Skeletal muscle tissue (tissue), 4 donors: ENCODE measurements around the gene ILDR1. TPM values are rescaled to one million over a fixed set of nuclear protein-coding genes. Genes with fewer than 3 reads are reported as not detected.

Experiments used
- H3K27ac ChIP-seq: one replicate; pipeline ENCODE4 v1.7.0; 2013; ENCODE audit warnings: mild to moderate bottlenecking, low read depth, low read length, inconsistent platforms
- H3K27me3 ChIP-seq, 3 donors: one replicate each; pipeline ENCODE4 v1.7.0; 2013; ENCODE audit warnings: low read length in 3 of 3; ENCODE audit not compliant: control insufficient read depth in 3 of 3, insufficient read depth in 3 of 3
- H3K36me3 ChIP-seq, 3 donors: one replicate each; pipeline ENCODE4 v1.7.0; 2013; ENCODE audit warnings: low read length in 3 of 3; ENCODE audit not compliant: control insufficient read depth in 3 of 3, insufficient read depth in 3 of 3
- H3K4me1 ChIP-seq, 3 donors: one replicate each; pipeline ENCODE4 v1.7.0; 2013; ENCODE audit warnings: low read length in 3 of 3, mild to moderate bottlenecking in 3 of 3; ENCODE audit not compliant: control insufficient read depth in 3 of 3, insufficient read depth in 3 of 3
- H3K4me3 ChIP-seq, 3 donors: one replicate each; pipeline ENCODE4 v1.7.0; 2013; ENCODE audit warnings: low read length in 3 of 3
- H3K9ac ChIP-seq, 3 donors: one replicate each; pipeline ENCODE4 v1.7.0; 2013; ENCODE audit warnings: low read length in 3 of 3, mild to moderate bottlenecking in 3 of 3, moderate library complexity in 2 of 3, low read depth in 1 of 3
- H3K9me3 ChIP-seq, 3 donors: one replicate each; pipeline ENCODE4 v1.7.0; 2013; ENCODE audit warnings: low read length in 3 of 3; ENCODE audit not compliant: control insufficient read depth in 3 of 3
- total RNA-seq: library from RNA; depleted of rRNA; stranded (reverse); fragments of >200 nt; gene quantifications from one replicate; pipeline ENCODE4 v1.2.3, GENCODE V29; 2014
- donor health status: Osteomylitis.

ILDR1 gene
- total RNA-seq, 1 donor from 2014 or later = not detected

GRCh38 chr3:121997372-121997771 is 24.7 kb downstream of the ILDR1 start:
- H3K4me1 ChIP-seq = no peaks in the 10 kb centered on the region
- H3K9ac ChIP-seq = no peak overlapping the region
- H3K36me3 ChIP-seq = no peaks in the 10 kb centered on the region
- no peaks in the 10 kb centered on the region for H3K9me3 ChIP-seq
- H3K27me3 ChIP-seq = no peaks in the 10 kb centered on the region
- no peak overlapping the region for H3K4me3 ChIP-seq
- H3K27ac ChIP-seq = peak overlapping the region; percentile 51

- Histone ChIP-seq H3K36me3 (no peaks in the 10 kb centered on the region), H3K27me3 (no peaks in the 10 kb centered on the region), H3K9ac (no peak overlapping the region), H3K9me3 (no peaks in the 10 kb centered on the region), H3K4me3 (no peak overlapping the region), H3K4me1 (no peaks in the 10 kb centered on the region), H3K27ac (no peak overlapping the region)
Observed at GRCh38 chr3:121996441-121996840, 25.6 kb downstream of the ILDR1 start.

GRCh38 chr3:121995161-121996137 is 26.6 kb downstream of the ILDR1 start:
- Histone ChIP-seq H3K4me1 (no peaks in the 10 kb centered on the region), H3K27ac (peak overlapping the region; percentile 43), H3K9ac (no peak overlapping the region)

GRCh38 chr3:121994551-121994950 is 27.5 kb downstream of the ILDR1 start:
- H3K4me3 ChIP-seq = no peak overlapping the region
- no peaks in the 10 kb centered on the region for H3K4me1 ChIP-seq
- peak overlapping the region; percentile 43 for H3K27ac ChIP-seq
- no peaks in the 10 kb centered on the region for H3K9me3 ChIP-seq
- no peaks in the 10 kb centered on the region for H3K27me3 ChIP-seq
- H3K9ac ChIP-seq = no peak overlapping the region
- H3K36me3 ChIP-seq = no peaks in the 10 kb centered on the region

More at GRCh38 chr3:121995161-121996137, 26.6 kb downstream of the ILDR1 start:
- Histone ChIP-seq H3K4me3 (no peak overlapping the region), H3K9me3 (no peaks in the 10 kb centered on the region), H3K36me3 (no peaks in the 10 kb centered on the region), H3K27me3 (no peaks in the 10 kb centered on the region)

- Histone ChIP-seq H3K4me1 (no peaks in the 10 kb centered on the region), H3K27me3 (no peaks in the 10 kb centered on the region), H3K9me3 (no peaks in the 10 kb centered on the region), H3K36me3 (no peaks in the 10 kb centered on the region), H3K27ac (no peak overlapping the region), H3K4me3 (no peak overlapping the region), H3K9ac (no peak overlapping the region)
Observed at GRCh38 chr3:121992601-121993560, 29.2 kb downstream of the ILDR1 start.

- Histone ChIP-seq H3K27me3 (no peaks in the 10 kb centered on the region), H3K9me3 (no peaks in the 10 kb centered on the region)
Observed at GRCh38 chr3:121989943-121990342, 32.1 kb downstream of the ILDR1 start.

GRCh38 chr3:121988146-121988545 is 33.9 kb downstream of the ILDR1 start:
- no peak overlapping the region for H3K9ac ChIP-seq
- no peak overlapping the region for H3K4me3 ChIP-seq
- no peaks in the 10 kb centered on the region for H3K9me3 ChIP-seq
- H3K27ac ChIP-seq = no peak overlapping the region
- no peaks in the 10 kb centered on the region for H3K36me3 ChIP-seq
- H3K27me3 ChIP-seq = no peaks in the 10 kb centered on the region
- H3K4me1 ChIP-seq = no peaks in the 10 kb centered on the region

More at GRCh38 chr3:121989943-121990342, 32.1 kb downstream of the ILDR1 start:
- Histone ChIP-seq H3K36me3 (no peaks in the 10 kb centered on the region), H3K4me1 (no peaks in the 10 kb centered on the region), H3K27ac (no peak overlapping the region), H3K4me3 (no peak overlapping the region), H3K9ac (no peak overlapping the region)

- Histone ChIP-seq H3K27me3 (no peaks in the 10 kb centered on the region), H3K9me3 (no peaks in the 10 kb centered on the region), H3K27ac (no peak overlapping the region), H3K4me1 (no peaks in the 10 kb centered on the region), H3K4me3 (no peak overlapping the region), H3K9ac (no peak overlapping the region), H3K36me3 (no peaks in the 10 kb centered on the region)
Observed at GRCh38 chr3:121985846-121986245, 36.2 kb downstream of the ILDR1 start.

GRCh38 chr3:121981473-121981872 is 40.6 kb downstream of the ILDR1 start:
- Histone ChIP-seq H3K27ac (no peak overlapping the region), H3K4me3 (no peak overlapping the region), H3K36me3 (no peaks in the 10 kb centered on the region), H3K9ac (no peak overlapping the region), H3K27me3 (no peaks in the 10 kb centered on the region), H3K9me3 (no peaks in the 10 kb centered on the region), H3K4me1 (no peaks in the 10 kb centered on the region)

GRCh38 chr3:121980450-121980796 is 41.6 kb downstream of the ILDR1 start:
- Histone ChIP-seq H3K4me3 (no peak overlapping the region), H3K36me3 (no peaks in the 10 kb centered on the region), H3K27ac (no peak overlapping the region), H3K4me1 (no peaks in the 10 kb centered on the region), H3K27me3 (no peaks in the 10 kb centered on the region), H3K9ac (no peak overlapping the region), H3K9me3 (no peaks in the 10 kb centered on the region)
